GM19035 (cell line): ENCODE data around the gene NTM.
A peak's percentile ranks its signal among the peaks of the same experiment; 100 is the strongest.
"Not testable (repeated sequence)": the region's sequence is repeated elsewhere in the genome, so short reads cannot be mapped to it uniquely, and the experiment has no call there.

Source experiments
- ATAC-seq: cut with Tn5 transposase; IDR thresholded peaks from one replicate; pipeline ENCODE4 v1.9.1; 2021; ENCODE audit not compliant: unreplicated experiment

The NTM gene

DNA sequence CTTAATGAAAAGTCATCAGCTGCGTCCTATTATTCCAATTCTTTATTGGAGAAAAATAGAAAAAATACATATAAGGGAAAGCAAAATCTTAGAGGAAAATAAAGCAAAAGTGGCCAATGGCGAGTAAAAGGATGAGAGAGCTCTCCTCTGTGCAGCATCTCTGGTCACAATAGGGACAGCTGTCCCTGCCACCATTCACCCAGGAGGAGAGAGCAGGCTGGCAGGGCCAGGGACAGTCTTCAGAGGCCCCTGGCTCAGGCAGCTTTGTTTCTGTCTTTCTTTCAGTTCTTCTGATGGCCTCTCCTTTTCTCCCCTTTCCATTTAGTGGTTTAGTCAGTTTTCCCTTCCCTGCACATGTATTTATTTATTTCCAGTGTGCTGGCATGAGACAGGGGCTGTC, 941.3 kb downstream of the NTM start:
- no peak for ATAC-seq

DNA sequence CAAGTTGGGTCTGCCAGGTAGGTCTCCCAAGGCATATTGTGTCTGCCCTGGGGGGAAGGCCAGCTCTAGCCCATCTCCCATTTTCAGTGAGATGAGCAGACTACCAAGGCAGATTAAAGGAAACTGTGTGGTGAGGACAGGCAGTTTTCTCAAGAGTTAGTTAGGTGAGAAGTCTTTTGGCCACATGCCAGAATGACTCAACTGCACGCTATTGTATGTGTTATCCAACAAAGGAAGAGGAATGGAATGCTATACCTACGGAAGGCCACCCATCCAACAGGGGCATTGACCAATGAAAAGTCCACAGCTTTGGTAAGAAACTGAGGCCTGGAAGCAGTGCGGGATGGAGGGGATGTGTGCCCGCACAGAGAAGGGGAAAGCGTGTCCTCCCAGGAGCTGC, 941.7 kb downstream of the NTM start:
- ATAC-seq, result no peak

DNA sequence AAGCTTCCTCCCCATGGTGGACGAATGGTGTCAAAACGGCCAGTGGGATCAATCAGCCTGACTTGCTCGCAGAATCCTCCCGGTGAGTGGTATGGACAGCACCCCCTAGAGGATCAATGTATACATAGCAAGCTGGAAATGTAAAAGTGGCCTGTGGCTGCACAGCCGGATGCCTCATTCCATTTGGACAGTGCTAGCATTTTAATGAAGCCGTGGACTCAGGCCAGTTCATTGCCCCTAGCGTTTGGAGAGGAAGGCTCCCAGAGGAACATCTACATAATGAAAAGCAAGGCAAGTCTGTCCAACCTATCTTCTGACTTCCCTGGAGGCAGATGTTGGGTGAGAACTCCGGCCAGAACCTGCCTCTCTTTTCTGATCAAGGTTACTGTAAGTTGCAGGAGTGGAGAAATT, 942.3 kb downstream of the NTM start:
- peak; percentile 70 for ATAC-seq

DNA sequence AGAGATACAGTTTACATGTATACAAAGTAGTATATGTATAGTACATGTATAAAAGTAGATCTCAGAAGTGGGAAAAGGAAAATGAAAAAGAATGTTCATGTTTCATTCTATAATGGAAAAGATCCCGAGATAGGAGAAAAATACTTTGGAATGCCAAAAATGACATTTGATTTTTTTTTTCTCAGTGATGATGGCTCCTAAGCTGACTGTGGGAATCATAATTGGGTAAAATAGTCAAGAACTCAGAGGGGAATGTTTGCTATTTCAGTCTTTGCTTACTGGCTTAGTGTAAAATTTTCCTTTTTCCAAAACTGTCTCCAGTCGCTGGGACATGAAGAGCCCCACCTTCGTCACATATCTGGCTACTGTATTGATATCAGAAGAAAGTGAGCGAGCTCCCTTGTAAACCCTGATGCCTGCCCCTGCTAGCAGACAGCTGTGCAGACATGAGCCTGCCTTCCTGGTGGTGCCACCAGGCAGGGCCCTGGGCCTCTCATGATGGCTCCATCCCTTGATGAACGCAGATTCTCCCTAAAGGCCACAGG, 944.6 kb downstream of the NTM start:
- no peak for ATAC-seq

DNA sequence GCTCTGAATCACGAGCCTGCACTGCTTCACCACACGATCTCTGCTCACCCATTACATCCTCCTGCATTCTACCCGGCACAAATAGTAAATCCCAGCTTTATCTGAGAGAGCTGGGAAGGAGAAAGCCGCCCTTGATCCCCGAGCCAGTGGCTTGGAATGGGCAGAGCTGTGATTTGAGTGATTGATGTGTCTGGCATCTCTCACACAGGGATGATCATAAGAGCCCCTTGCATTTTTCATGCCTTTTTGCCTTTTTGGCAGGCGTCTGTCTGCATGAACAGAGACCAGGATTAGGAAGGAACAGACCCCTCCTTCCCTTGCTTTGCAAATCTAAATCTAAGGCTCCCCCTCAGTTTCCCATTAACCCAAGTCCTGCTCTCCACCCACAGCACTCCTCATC, 945.3 kb downstream of the NTM start:
- no peak for ATAC-seq

DNA sequence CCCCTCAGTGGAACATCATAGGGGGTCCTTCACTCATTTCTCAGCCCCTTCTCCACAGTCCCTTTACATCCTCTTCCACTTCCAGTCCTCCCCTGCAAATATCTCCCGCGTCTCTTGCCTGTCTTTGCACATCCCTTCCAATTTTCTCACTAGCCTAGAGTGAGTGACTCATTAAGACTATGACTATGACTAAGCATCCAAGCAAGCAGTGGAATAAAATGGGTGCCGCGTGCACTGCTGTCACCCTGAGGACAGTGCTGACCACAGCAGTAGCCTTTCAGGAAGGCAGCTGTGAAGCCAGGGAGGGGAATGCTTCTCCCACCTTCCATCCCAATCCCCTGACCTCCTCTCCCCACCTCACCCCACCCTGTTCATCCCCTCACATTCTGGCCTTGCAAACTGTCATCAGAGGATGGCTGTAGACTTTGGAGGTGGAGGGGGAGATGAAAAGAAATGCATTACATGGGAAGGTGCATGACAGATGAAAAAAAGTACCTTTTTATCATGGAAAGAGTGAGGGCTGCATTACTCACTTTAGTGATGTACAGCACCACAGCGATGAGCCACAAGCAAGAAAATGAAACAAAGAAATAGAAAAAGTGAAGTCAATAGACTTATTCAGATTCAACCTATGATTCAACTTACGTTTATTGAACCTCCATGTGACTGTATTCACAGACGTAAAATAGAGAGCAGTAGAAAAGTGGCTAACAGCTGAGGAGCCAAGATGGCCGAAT, 948.2 kb downstream of the NTM start:
- no peak for ATAC-seq

DNA sequence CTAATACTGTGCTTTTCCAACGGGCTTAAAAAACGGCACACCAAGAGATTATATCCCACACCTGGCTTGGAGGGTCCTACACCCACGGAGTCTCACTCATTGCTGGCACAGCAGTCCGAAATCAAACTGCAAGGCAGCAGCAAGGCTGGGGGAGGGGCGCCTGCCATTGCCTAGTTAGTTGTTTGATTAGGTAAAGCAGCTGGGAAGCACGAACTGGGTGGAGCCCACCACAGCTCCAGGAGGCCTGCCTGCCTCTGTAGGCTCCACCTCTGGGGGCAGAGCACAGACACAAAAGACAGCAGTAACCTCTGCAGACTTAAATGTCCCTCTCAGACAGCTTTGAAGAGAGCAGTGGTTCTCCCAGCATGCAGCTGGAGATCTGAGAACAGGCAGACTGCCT, 949.0 kb downstream of the NTM start:
- not testable (repeated sequence) for ATAC-seq

DNA sequence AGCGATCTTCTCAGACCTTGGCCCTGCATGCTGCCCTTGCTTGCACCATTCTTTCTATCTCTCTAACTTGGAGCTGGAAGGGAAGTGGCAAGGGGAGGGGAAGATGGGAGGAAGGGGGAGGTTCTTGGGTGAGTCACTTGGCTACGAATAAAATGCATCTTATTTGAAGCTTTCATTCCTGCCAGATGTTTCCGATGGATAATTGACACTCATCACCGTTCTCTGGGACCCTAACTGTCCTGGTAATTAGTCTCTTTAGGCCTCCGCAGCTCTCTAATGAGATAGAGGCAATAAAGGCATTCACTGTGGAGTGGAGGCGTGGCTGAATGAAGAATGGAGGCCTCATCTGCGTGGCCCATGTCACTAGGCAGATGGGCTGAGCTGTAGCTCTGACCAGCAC, 960.1 kb downstream of the NTM start:
- no peak for ATAC-seq

DNA sequence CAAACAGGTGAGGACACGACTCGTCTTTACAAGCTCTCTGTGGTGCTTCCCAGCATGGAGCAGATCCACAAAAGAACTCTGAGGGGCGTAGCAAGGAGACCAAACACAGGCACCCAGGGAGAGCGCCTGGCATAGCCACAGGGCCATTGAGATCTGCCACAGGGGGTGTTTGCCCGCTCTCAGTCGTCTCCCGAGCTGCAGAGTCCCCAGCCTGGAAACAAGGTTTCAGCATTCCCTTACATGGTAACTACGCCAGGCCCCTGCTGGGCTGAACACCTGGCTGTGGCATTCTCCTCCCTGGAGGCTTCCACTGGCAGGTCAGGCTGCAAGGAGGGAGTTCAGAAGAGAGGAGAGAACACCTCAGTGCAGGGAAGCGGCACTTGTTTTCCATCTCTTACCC, 962.1 kb downstream of the NTM start:
- ATAC-seq, result no peak

DNA sequence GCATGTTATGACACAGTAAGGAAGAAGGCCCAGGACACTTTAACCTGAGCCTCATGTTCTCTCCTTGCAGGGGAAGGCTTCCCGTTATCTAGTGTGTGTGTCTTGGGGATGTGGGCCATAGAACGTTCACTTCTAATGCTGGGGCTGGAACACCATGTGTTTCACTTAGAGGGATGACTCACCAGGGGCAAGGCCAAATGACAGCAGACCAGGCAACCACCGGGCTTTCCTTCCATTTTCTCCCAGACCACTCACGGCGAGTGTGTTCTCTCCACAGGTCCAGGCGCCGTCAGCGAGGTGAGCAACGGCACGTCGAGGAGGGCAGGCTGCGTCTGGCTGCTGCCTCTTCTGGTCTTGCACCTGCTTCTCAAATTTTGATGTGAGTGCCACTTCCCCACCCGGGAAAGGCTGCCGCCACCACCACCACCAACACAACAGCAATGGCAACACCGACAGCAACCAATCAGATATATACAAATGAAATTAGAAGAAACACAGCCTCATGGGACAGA, 964.4 kb downstream of the NTM start:
- ATAC-seq, result no peak

DNA sequence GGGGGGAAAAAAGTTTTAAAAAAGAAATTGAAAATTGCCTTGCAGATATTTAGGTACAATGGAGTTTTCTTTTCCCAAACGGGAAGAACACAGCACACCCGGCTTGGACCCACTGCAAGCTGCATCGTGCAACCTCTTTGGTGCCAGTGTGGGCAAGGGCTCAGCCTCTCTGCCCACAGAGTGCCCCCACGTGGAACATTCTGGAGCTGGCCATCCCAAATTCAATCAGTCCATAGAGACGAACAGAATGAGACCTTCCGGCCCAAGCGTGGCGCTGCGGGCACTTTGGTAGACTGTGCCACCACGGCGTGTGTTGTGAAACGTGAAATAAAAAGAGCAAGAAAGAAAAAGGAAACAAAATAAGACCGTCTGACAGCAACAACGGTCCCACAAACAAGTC, 964.9 kb downstream of the NTM start:
- ATAC-seq, result no peak

DNA sequence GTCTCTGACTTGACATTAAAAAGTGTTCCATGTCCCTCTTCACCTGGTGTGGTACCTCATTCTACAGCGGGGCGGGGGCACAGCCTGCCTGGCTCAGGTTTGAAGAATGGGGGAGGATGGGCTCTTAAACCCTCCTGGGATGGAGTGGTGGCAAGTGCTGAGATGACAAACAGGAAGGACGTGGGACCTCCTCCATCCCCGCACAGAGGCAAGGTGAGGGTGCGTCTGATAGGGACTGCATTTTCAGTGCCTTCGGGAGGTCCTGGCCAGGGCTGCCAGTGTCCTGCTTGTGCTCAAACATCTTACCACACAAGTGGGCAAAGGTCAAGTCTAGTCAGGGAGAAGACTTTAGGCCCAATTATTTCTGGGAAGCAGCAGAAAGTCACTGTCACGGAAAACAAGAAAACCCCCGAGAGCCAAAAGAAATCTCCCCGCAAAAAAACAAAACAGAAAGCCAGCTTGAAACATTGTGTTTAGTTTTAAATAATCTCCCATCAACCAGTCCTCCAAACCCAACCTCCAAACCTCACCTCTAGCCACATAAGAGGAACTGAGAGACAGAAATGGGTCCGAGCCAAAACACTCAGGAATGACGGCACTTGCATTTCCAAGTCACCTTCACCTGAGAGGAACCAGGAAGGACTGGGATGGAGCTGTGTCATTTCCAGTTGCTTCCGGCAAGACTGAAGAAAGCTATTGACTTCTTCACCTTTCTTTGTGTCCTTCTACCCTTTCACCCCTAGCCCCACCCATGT, 966.5 kb downstream of the NTM start:
- no peak for ATAC-seq

DNA sequence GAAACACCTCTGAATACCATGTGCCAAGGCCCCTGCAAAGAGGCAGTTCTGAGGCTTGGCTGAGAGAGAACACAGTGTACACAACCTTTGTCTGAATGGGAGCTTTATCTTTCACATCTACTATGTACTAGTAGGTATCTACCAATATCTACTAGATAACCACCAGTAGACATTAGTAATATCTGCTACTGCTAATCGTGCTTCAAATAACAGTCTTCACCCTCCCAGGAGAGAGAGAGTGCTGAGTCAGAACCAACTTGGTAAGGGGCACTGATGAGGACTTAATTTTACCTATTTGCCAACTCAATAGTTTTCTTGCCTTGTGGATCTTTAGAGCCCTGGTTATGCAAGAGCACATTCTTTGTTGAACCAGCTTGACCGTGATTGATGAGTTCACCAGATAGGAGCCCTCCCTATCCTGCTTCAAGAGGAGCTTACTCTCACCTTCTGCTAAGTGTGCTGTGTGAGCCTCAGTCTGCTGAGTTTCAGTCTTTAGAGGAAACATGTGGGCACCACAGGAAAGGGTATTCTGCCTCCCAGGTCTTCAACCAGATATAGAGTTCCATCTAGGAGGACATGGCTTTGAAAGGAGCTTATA, 967.5 kb downstream of the NTM start:
- ATAC-seq, result no peak

DNA sequence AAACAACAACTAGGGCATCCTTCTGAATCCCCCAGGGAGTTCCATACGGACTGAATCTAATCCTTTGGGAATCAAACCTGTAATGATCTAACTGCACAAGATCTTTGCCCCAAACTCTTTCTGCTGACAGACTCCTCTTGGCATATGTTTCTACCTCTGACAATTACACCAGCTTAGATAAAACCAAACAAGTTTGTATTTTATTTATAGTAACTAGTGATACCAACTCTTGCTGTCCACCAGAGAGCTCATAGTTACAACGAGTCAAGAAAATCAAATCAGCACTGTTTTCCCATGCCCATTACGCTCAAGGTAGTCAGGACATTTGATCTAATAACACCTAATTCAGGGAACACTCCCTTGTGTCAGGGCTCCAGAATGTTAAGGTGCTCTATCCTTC, 972.0 kb downstream of the NTM start:
- no peak for ATAC-seq

DNA sequence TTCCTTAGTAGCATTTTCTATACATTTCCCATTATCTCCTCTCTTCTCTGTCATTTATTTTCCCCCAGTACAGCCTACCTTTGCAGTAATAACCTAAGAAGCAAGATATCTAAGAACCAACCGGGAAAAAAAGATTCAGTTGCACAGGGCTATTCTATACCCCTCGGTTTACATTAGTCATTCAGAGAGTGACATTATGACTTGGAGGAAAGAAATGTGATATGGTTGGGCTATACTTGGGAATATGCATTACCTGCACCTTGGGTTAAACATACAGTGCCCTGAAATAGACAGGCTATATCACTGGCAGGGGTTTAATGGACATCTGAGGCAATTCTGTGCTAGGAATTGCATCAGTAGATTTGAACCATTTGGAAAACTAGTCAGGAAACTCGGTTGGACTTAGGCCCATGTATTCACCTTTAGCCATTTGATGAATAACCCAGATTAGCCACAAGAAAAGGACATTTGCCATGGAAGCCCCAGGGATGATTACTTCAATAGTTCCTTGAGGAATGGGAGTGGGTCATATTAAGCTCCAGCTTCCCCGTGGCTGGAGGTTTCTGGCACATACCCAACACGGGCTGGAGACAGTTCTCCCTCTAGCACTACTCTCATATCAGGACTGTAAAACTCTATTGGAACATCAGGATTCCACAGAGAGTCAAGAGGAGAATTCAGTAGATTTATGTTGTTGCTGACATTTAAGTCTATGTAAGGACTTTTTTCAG, 973.2 kb downstream of the NTM start:
- ATAC-seq, result peak; percentile 68

DNA sequence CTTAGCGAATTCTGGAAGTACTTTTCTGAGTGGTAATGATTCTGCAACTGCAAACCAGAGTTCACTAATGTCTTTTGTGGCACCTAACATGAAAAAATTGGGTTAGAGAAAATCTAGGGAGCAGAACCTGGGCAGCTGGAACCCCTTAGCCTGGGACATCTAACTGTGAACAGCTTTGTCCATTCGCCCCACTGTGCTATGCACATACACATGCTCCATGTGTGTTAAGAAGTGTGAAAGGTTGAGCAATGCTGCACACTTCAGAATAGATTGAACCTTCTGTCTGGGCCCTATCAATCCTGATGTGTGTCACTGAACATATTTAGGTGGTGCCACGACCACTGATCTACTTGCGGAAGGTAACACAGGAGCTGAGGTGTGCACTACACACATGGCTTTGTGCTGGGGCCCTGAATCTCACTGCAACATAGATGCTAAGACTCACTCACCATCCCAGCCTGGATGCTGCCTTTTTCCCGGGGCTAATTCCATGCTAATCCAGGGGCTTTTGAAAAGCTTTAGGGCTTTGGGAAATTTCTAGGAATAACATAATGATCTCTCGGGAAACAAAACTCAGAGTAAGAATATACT, 976.2 kb downstream of the NTM start:
- ATAC-seq, result no peak

DNA sequence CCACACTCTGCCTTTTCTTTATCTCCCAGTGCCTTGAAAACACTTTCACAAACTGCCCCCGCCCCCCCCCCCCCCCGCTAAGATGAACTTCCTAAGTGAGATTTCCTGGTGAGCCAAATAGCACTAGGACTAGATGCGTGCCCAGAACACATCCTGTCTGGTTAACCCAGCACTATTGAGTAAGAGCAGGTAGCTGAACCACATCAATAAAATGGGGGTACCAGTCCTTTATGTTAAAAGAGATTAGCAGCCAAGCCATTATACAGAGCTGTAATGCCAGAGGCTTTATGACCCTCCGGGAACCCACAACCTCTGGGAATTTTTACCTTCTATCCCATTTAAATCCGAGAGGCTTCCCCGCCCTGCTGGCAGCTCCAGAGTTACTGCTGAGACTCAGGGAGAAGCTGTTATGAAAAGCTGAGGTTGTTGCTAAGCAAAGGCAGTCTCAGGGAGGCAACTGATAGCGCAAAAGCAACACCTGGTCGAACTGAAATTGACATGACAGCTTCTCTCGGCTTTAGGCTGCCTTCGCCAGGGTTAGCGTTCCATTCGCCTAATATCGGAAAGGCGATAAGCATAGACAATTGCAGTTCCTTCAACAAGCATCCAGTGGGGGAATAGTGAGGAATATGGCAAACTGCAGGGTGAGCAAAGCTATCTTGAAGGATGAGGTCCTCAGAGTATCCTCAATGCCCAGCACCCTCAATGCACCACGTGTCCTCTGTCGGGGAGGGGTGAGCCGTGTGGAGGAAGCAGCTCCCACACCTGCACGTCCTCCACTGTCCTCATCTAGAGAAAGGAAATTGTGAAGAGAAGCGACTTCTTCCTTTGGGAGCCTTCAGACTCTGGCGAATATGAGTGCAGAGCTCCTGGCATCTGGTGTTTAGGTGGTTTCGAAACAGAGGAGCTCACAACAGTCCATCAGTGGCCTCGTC, 977.0 kb downstream of the NTM start:
- ATAC-seq, result no peak

DNA sequence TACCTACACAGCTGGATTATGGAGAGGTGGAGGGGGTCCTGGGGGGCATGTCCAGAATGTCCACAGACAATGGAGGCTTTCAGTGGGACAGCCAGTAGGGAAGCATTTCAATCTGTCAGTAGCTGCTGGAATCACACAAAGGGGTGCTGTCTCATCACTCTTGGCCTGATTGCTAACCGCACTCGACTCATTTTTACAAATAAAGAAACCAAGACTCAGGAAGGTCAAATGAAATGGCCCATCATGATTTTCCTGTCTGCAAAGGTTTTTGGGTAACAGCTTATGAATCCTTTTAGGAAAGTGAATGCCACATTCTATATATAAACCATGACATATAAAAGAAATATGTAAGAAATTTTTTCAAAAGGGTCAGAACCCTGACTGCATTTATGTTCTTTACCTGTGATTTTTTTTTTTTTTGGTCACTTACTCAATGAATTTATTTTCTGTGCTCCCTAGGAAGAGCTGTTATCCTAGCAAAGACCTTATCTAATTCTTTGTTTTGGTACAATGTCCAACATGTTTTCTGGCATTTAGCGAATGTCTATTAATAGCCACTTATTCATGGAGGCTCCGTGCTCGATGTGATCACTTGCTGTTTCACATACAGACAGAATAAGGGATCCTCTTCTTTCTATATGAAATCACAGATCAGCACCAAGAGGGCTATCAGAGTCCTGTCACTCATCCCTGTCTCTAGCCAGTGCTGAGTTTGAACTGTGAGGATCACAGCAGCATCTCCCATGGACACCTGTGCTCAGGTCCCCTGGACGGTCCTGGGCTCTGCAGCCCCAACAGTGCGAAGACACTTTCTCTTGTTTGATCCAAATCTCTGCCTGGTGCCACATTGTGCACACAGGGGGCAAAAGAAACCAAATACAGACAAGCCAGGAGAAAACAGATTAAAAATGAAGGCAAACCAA, 979.7 kb downstream of the NTM start:
- ATAC-seq, result no peak

DNA sequence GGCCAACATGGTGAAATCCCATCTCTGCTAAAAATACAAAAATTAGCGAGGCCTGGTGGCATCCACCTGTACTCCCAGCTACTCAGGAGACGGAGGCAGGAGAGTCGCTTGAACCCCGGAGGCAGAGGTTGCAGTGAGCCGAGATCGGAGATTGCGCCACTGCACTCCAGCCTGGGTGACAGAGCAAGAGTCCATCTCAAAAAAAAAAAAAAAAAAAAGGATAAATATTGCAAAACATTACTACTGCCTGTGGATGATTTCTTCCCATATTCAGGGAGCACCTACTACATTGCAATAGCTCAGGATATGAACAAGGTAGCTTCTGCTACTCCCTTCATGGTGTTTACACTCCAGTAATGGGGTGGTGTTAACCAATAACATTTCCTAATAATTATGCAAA, 980.6 kb downstream of the NTM start:
- ATAC-seq, result no peak
